Germinal center (tissue), 1 donor: ENCODE measurements around the gene BCL2.
A peak's percentile ranks its signal among the peaks of the same experiment; 100 is the strongest.

Experiments
- DNase-seq: peaks from one replicate; pipeline ENCODE4 v3.0.0; 2012; ENCODE audit warnings: mixed read lengths, low spot score

The BCL2 gene

DNA sequence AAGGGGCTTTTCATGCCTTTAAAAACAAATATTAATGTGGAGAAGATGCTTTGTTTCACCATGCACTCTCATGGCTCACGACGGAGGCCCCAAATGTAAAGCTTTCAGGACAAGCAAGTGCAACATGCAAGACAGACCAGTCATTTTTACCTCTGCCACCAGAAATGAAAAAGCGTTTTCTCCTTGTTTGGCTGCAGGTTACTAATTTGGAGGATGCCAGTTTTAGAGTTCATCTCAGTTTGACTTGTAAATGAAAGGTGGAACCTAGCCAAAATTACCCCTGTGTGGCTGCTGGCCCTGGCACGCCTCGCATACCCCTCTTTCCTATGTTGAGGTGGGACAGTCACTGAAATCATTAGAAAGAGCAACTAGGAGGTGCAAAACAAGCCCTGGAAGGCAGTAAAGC is 138.6 kb downstream of the BCL2 start:
- DNase-seq: no peak

DNA sequence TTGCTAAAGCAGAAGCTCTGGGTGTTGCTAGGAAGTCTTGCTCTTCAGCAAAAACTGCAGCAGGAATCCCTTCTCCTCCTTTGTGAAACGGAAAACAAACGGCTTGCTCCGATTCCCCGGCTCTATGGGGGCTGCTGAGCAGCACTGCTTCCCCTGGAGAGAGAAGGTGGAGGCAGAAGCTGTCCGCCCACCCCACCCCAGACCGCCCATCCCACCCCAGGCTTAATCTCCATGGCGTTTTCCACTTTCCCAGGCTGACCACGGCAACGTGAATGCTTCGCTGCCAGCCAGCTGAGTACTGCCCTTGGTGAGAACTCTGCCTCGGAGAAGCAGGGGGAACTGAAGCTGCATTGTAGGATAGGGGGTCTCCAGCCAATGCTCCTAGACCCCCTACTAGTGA is 139.2 kb downstream of the BCL2 start:
- no peak for DNase-seq

DNA sequence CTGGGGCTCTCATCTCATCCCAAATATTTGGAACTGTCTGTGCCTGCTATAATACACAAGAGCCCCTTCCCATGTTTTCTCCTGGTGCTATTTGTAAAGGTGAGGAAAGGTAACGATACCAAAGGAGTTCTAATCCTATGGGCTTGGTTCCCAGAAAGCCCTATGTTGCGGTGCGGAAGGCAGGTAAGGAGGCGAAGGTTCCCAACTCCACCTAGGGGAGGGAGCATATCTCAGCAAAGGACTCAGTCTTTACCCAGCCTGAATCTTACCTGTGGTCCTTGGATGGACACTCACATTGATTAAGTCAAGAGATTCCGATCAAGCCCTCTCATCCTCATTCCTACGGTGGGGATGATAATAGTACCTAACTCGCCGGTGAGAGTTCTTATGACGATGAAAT is 140.1 kb downstream of the BCL2 start:
- no peak for DNase-seq

DNA sequence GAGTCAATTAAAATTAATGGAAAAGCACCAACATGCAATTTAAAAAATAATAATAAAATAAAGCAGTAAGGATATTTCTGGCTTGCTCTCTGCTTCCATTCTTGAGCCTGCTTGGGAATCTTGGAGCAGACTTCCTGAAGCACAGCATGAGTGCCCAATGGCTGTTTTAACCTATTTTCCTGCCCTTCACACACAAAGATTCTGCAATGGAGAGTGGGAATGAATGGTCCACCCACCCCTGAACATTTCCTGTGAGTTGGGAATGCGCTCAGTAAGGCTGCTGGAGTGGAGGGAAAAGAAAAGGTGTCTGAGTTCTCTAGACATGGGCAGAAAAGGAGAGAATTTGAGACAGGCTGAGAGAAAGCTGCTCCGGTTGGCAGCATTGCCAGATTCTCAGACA is 140.6 kb downstream of the BCL2 start:
- no peak for DNase-seq

DNA sequence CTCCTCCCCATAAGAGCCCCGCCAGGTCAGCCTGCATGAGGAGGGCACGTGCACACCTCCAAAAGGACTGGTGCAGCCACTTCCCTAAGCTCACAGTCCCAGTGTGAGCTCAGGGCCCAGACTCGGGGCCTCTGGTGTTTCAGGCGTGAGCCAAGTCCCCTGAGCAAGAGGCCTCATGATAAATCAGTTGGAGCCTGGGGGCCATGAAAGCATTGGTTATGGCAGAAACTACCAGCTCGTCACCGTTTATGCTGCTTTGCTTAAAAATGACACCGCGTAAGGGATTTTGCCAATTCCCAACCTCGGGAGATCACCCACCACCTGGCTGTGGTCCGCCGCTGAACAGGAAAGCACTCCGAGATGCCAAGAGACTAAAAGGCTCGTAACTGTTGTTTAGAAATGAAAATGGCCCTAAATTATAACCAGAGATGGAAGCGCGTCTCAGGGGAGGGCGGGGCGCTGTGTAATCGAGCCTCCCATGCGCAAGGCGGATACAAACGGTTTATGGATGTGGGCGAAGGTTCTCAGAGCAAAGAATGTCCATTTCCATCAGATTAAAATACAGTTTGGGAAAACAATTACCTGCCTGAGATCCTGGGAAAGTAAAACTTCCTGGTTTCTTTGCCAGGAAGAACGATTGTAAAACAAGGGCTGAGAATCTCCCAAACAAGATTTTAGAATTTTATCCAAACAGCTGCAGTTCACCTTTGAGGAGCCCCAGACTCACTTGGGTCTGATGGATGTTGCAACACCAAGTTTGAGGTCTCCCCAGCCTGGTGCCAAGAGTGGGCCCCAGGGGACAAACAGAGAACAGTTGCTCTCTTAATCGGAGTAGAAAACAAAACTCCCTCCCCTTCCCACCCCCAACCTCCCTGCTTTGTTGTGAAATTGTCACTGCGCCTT is 141.4 kb downstream of the BCL2 start:
- DNase-seq: no peak

DNA sequence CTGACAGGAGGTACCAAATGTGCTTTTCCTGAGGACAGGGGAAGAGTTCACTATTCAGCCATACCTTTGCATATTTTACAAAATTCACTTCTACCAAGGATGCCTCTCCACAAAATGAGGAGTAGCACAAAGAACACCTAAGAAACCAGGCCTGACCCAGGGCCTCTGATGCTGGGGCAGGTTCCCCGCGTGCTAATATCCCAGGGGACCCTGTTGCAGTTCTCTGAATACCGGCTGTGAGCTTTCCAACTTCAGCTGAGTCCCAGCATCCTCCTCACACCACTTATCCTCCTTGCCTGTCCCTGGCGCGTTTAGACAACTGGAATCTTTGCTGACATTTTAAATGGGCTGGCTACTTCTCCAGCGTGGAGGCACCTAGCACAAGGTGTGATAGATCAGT is 142.3 kb downstream of the BCL2 start:
- no peak for DNase-seq

DNA sequence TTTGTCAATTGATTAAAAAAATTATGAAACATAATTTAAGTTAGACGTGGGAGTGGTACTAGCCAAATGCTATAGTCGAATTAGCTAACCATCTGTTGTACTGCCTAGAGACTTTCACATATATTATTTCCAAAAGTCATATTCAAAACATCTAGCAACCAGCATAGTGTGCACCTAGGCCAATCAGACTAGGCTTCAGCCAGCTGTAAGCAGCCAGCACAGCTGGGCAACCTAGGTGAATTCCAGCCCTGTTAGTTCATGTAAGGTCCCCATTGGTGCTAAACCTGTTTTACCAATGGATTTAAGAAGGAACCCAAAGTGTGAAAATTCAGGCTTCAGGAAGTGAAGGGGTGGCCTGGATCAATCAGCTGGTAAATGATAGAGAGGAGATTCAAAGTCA is 144.3 kb downstream of the BCL2 start:
- no peak for DNase-seq

DNA sequence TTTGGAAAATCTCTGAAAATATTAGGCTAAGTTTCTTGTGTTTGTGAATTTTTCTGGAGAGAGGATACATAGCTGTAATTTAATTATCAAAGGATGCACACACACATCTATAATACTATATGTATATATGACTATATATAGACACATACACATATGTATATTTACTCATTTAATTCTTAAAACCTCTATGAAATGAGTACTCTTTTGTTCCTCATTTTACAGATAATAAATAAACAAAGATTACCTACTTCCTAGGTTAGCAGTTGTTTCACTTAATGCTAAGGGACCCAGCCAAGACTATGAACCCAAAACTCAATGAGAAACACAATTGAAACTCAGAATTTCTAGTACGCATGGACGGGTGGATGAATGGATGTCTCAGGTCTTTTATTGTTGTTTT is 145.6 kb downstream of the BCL2 start:
- DNase-seq: no peak

DNA sequence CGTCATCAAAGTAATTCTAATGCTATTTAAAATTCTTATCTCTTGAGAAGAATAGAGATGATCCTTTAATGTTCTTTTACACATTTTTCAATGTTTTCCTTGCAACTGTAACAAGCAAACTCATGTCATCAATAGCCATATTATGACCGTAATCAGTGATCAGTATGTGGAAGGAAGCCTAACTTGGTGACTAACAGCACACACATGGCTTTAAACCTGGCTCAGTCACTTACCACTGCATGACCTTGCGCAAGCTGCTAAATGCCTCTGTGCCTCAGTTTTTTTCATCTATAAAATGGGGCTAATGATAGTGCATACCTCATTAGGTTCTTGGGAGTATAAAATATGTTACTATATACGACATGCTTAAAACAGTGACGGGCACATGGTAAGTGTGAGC is 149.7 kb downstream of the BCL2 start:
- DNase-seq: no peak

DNA sequence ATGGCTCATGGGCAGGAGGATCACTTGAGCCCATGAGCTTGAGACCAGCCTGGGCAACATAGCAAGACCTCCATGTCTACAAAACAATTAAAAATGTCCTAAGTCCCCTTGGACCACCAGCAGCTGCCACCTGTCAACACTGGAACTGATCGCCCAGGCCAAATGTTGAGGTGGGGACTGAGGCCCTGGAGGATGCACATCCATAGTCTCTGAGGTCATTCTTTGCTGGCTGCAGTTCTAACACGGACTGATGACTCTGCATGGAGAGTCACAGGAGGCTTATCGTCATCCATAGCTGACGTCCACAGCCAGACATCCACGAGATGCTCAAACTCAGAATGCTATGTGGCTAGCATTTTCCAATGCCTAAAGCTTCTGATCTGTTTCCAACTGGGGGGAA is 151.3 kb downstream of the BCL2 start:
- DNase-seq: no peak

DNA sequence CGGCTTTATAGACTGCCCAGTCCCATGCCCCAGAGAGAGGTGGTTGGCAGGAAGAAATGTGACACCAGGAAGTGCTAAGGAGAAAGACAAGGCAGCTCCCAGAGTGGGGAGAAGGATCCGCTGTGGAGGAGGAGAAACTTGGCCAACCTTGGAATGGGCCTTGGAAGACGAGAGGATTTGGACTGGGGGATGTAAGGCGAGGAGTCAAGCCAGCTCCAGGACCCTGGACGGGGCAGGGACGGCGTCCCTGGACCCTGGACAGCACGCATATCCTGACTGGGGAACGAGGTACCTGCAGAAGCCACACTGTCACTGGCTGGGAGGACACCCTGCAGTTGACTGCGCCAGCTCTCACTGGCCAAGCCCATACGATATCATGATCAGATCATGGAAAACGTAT is 153.4 kb downstream of the BCL2 start:
- no peak for DNase-seq

DNA sequence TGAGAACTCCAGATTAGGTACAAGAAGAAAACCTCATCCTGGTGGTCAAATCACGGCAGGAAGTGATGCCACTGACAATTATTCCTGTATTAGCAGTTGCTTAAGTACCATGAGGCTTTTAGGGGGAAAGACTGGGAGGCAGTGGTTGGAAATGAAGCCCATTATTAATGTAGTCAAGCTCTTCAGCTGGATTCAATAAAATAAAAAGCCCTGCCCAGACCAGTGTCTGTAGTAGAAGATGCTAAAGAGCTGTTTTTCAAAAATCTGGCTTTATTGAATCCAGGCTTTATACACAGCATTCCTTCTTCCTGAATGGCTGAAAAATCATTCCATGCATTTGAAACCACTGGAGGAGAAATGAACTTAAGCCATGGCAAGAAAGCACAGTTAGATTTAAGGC is 155.2 kb downstream of the BCL2 start:
- DNase-seq: no peak

DNA sequence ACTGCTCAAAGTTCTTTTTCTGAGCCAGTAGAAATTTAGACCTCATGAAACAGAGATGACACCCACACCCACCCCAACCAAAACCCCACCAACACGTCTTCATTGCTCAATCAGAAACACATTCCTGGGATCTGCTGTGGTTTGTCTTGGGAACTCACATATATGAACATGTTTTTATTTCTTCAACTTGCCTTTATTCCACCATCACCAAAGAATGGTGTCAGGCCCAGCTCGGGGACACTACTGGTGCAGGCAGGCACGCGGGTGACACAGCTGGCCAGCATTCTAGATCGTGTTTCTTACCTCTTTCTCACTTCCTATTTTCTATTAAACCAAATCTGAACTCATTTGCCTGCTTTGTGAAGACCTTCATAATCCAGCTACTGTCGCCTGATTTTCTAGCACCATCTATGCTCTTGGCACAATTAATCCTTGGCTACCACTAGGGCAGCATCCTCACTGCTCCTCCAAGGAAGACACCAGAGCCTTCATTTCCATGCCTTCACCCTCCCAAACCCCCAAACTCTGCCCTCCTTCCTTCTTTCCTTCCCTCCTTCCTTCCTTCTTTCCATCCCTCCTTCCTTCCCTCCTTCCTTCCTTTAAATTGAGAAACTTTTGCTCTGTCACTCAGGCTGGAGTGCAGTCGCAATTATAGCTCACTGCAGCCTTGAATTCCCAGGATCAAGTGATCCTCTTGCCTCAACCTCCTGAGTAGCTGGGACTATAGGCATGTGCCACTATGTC is 157.1 kb downstream of the BCL2 start:
- DNase-seq: peak; percentile 65

DNA sequence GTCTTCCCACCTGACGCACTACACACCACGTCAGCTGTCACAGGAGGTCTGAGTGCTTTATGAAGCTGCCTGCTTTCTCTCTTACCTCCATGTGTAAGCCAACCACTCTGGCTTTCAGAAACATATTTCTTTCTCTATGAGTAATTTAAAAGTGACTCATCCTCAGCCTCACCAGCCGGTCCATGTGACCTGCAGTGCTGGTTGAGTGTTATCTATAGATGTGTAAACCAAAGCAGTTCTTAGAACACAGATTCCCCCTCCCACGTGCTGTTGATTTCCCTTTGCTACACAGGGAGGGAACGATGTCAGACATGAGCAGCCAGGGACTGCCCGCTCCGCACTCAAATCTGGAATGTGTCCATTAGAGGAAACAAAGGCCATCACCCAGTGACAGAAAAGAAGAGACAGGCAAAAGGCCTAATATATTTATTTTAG is 157.8 kb downstream of the BCL2 start:
- peak; percentile 40 for DNase-seq

DNA sequence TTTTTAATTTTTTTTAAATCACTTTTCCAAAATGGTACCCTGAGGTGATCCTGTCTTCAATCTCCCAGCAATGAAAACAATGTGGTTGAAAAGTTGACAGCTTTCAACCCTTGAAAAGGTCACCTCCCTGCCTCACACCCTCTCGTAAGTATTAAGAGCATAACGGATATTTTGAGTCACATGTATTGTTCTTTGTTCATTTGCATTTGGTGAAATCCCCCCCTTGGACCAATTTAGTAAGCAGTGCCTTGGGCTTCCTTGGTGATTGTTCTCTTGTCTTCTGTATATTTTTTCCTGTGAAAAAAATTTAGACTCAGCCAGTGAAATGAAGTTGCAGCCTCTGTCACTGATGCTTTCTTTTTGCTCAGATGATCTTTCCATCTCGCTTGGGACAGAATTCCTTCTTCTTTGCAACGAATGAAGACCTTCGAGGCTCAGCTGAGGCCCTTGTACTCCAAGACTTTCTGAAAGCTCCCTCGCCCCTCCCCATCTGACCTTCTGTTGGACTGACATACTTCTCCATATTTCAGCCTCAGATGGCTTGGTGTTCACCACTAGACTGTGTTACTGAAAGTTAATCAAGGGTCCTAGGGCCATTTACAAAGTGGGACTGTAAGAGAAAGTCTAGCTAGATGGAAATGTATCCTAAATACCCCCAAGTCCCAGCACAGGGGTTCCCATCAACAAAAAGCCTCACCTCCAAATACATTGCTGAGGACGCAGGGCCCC is 158.4 kb downstream of the BCL2 start:
- DNase-seq: no peak

DNA sequence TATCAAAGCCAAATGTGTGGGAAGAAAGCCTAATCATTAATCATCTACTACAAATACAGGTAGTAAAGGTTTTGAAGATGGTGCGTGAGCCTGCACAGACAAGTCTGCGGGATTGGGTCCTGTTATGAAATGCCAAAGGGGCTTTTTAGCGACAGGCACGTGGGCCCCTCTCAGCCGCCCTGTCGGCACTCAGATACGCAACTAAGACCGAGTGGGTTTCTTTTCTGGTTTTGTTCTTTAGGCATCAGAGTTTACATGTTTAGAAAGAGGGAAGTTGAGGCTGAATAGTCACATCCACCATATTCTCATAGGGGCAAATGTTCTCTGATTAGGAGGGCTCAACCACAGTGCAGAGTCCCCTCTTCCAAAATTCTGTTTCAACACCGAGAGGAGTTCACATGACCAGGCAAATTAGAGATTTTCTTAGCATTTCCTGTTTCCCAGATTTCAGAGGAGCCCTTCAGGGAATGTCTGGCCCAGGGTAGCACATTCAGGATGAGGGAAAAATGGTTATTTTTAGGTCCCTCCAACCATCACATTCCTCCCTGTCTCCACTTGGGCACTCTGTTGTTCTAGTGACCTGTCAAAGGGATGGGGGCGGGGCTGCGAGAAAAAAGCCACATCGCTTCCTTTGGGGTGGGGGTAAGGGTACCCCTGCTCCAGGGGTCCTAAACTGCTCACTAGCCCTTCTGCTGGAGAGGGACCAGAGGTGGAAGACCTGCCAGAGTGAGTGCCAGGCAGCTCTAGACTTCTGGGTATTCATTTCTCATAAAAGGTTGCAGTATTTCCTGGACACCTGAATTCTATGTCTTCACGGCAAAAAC is 159.2 kb downstream of the BCL2 start:
- DNase-seq: no peak

DNA sequence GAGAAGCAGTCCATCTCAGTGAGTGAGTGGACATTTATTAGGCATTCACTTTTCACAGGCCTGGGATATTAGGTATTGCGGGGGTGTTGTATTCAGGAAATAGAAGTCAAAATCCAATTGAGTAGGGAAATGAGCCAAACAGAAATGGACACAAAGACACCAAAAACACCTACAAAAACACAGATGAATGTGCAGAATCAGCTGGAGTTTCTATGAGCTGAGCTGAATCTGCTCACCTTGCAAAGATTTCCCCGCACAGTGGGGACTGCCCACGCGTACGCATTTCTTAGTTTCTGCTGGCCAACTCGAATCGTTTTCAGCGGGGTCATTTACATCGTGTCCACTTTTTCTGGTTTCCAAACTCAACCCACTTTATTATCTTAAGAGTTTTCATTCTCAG is 160.0 kb downstream of the BCL2 start:
- no peak for DNase-seq

DNA sequence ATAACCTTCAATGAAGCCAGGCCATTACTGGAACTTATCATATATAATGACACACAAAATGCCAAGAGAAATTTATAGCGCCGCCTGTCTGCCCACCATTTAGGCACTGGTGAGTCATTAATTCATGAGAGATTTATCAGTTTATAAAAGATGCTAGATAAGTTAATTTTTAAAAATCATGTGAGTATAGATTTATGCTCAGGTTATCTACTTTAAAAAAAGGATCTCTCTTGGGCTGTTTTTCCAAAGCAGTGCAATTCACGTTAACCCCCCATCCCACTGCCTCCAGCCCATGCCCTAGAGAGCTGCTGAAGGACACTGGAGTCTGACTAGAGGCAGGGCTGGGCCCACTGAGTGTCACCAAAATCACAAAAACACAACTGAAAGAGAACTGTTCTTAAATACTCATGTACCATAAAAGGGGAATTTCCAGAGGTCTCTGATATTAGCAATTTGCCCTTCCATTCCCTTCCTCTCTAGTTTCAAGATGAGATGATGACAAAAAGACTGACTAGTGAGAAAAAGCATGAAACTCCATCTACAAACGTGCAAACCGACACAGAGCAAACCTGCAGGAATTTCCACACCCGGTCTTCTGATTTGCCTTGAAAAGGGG is 160.8 kb downstream of the BCL2 start:
- no peak for DNase-seq

DNA sequence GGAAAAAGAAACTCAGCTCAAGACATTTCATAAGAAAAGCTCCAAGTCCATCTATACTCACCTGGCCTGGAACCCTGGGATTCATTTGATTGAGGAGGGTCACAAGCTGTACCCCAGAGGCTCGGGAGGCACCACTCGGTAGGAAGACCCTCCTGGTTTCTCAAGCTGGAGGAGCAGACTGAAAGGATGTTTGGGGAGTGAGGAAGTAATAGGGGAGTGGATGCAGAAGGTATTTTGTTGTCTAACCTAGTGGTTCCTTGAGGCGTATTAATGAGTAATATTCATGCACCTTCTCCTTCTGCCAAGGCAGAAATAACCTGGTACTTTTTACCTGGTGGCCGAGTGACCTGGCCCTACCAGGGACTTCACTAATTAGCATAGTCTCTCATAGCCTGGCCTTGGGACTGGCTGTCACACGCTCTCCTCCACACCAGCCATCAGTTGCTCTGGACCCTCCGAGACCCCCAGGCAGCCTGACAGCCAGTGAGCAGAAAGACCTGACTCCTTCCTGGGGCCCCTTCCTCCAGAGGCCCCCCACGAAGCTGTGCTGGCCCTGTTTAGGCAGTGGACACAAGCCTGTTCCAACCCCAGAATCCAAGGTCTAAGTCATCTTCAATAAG is 161.4 kb downstream of the BCL2 start:
- no peak for DNase-seq

DNA sequence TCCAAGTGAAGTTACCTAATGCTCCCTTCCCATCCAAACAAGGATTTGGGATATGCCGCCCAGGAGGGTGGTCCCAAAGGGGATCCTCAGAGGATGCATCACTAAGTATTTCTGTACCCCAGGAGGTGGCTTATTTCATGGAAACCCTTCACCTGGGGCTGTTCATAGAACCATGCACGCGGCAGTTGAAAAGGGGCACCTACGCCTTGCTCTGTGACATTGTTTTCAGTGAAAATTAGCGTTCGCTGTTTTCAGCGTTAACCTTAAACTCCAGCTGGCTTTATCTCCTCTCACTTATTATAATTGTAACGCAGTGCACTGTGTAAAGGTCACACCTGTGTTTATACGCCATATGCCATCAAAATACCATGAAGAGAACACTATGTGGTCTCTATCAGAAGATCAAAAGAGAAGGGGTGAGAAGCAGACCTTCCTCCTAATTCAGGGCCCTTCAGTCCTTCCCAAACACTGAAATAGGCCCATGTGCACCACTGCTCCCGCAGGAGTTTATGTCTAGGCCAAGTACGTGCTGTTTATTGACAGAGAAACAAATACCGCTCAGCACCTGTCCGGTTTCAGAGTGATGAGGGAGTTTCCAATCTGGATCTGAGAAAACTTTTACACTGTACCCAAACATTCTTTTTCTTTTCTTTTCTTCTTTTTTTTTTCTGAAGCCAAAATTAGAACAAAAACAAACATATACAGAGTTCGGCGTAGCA is 162.1 kb downstream of the BCL2 start:
- no peak for DNase-seq
